Gastrocnemius medialis (tissue), 4 donors: Measurements from ENCODE around the gene CDCP2. TPM values are rescaled to one million over a fixed set of nuclear protein-coding genes. Genes with fewer than 3 reads are reported as not detected.

Experiments
- ATAC-seq, 2 donors: fragments of 150-250 bp; one replicate each; pipeline ENCODE4 v1.9.1; 2016
- DNase-seq, 2 donors: peaks; one replicate each; pipeline ENCODE4 v3.0.0-alpha.2; 2019
- H3K27ac ChIP-seq, 4 donors: fragments of 200-600 bp; sonication (generic); 1 replicate in 1 of 4; 2 replicates in 3 of 4; pipeline ENCODE4 v1.5.1; 2016 to 2018; ENCODE audit warnings: mild to moderate bottlenecking in 2 of 4, moderate library complexity in 1 of 4
- H3K27me3 ChIP-seq, 3 donors: fragments of 200-600 bp; sonication (generic) in 2 of 3; 1 replicate in 1 of 3; 2 replicates in 2 of 3; pipeline versions ENCODE4 v1.5.1 to v1.6.0; 2016 to 2019; ENCODE audit warnings: mild to moderate bottlenecking in 1 of 3, moderate library complexity in 1 of 3
- H3K36me3 ChIP-seq, 2 donors: fragments of 200-600 bp; sonication (generic) in 1 of 2; one replicate each; pipeline ENCODE4 v1.5.1; 2017 to 2018
- H3K4me1 ChIP-seq, 2 donors: fragments of 200-600 bp; sonication (generic) in 1 of 2; one replicate each; pipeline ENCODE4 v1.5.1; 2016 to 2017; ENCODE audit warnings: mild to moderate bottlenecking in 2 of 2
- H3K4me3 ChIP-seq, 4 donors: fragments of 200-600 bp; sonication (generic) in 3 of 4; 1 replicate in 1 of 4; 2 replicates in 3 of 4; pipeline ENCODE4 v1.5.1; 2016 to 2019; ENCODE audit warnings: mild to moderate bottlenecking in 2 of 4
- H3K9me3 ChIP-seq, 3 donors: fragments of 200-600 bp; sonication (generic) in 2 of 3; 1 replicate in 1 of 3; 2 replicates in 2 of 3; pipeline ENCODE4 v1.5.1; 2016 to 2019
- POLR2A ChIP-seq, 2 donors: fragments of 450-650 bp; IDR thresholded peaks; one replicate each; pipeline ENCODE4 v1.6.1; 2017; ENCODE audit warnings: antibody characterized with exemption in 2 of 2, mild to moderate bottlenecking in 2 of 2, moderate library complexity in 2 of 2
- in situ Hi-C, 4 donors: fragments of 200-750 bp; cut with MboI; loops; one replicate each; pipeline versions ENCODE4 v1.15.0 to v1.8.0; 2017; ENCODE audit warnings: low sequenced_read_pairs in 4 of 4
- intact Hi-C: fragments of 100-400 bp; cut with DNase I; formaldehyde crosslinking; loops from one replicate; pipeline ENCODE4 v1.15.1; 2023; ENCODE audit warnings: low total_unique reads
- total RNA-seq, 4 donors: library from RNA; depleted of rRNA; stranded (reverse); fragments of >200 nt; gene quantifications; one replicate each; pipeline versions ENCODE4 v1.1.0 to v1.2.3, GENCODE V29; 2016
- TF ChIP-seq, protein P1 (sequence below), 5 experiments: fragments of 450-650 bp in 3 of 5; fragments of 200-600 bp in 2 of 5; sonication (generic) in 2 of 5; IDR thresholded peaks in 4 of 5; conservative IDR thresholded peaks in 1 of 5; 1 replicate in 4 of 5; 2 replicates in 1 of 5; pipeline ENCODE4 v1.5.1; 2016 to 2019; ENCODE audit warnings: antibody characterized with exemption in 5 of 5, mild to moderate bottlenecking in 3 of 5, moderate library complexity in 3 of 5

The CDCP2 gene
- total RNA-seq, 4 donors from 2014 or later = not detected

- Histone ChIP-seq H3K9me3 (no peaks in the 10 kb centered on the region), H3K27me3 (no peaks in the 10 kb centered on the region), H3K4me1 (no peaks in the 10 kb centered on the region), H3K4me3 (no peak overlapping the region), H3K27ac (no peak overlapping the region), H3K36me3 (peaks cover 0 to 30% of the 10 kb centered on the region in 2 donors)
- no peak for TF ChIP-seq POLR2A (IDR thresholded peaks at IDR 0.05)
- TF ChIP-seq, protein P1, sequence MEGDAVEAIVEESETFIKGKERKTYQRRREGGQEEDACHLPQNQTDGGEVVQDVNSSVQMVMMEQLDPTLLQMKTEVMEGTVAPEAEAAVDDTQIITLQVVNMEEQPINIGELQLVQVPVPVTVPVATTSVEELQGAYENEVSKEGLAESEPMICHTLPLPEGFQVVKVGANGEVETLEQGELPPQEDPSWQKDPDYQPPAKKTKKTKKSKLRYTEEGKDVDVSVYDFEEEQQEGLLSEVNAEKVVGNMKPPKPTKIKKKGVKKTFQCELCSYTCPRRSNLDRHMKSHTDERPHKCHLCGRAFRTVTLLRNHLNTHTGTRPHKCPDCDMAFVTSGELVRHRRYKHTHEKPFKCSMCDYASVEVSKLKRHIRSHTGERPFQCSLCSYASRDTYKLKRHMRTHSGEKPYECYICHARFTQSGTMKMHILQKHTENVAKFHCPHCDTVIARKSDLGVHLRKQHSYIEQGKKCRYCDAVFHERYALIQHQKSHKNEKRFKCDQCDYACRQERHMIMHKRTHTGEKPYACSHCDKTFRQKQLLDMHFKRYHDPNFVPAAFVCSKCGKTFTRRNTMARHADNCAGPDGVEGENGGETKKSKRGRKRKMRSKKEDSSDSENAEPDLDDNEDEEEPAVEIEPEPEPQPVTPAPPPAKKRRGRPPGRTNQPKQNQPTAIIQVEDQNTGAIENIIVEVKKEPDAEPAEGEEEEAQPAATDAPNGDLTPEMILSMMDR (IDR thresholded peaks at IDR 0.05 in 4 of 5, conservative IDR thresholded peaks at IDR 0.05 in 1 of 5) = no peak
- DNase-seq (no peak), ATAC-seq (no peak)
- in situ Hi-C loops = no loop called here
- intact Hi-C loops = no loop called here
These were observed 40.7 kb upstream of the CDCP2 start for GRCh38 chr1:54193453-54193852.

- Histone ChIP-seq H3K27ac (no peak overlapping the region), H3K27me3 (no peaks in the 10 kb centered on the region), H3K4me1 (no peaks in the 10 kb centered on the region), H3K4me3 (no peak overlapping the region), H3K9me3 (no peaks in the 10 kb centered on the region), H3K36me3 (peaks cover 0 to 30% of the 10 kb centered on the region in 2 donors)
- in situ Hi-C loops (no loop called here), intact Hi-C loops (no loop called here)
- DNase-seq (no peak), ATAC-seq (no peak)
- no peak for TF ChIP-seq POLR2A (IDR thresholded peaks at IDR 0.05)
- TF ChIP-seq, protein P1 (IDR thresholded peaks at IDR 0.05 in 4 of 5, conservative IDR thresholded peaks at IDR 0.05 in 1 of 5) = no peak
These were observed 38.7 kb upstream of the CDCP2 start for GRCh38 chr1:54191525-54191924.

DNA sequence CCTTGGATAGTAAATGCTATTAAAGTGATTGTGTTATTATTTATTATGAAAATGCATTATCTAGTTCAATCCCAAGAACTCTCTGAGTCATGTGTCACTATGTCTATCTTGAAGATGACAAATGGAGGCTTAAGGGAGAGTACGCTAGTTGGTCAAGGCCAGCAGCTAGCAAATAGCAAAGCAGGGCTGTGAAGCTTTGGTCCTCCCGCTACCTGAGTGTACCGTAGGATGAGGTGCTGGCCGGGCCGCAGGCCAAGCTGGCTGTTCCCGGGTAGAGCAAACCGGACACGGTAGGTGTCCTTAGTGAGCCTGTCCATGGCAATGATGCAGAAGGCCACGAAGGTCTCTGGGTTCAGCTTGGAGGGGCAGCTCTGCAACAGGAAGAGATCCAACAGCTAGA lies 37.7 kb upstream of the CDCP2 start:
- peaks cover 0 to 26% of the 10 kb centered on the region in 2 donors for H3K36me3 ChIP-seq
- H3K27me3 ChIP-seq = no peaks in the 10 kb centered on the region
- H3K4me1 ChIP-seq = no peaks in the 10 kb centered on the region
- no peak overlapping the region for H3K4me3 ChIP-seq
- TF ChIP-seq POLR2A (IDR thresholded peaks at IDR 0.05) = no peak
- TF ChIP-seq, protein P1 (IDR thresholded peaks at IDR 0.05 in 4 of 5, conservative IDR thresholded peaks at IDR 0.05 in 1 of 5) = no peak
- intact Hi-C loops = no loop called here
- no peak overlapping the region for H3K27ac ChIP-seq
- H3K9me3 ChIP-seq = no peaks in the 10 kb centered on the region
- ATAC-seq (no peak), DNase-seq (no peak)
- in situ Hi-C loops = no loop called here

DNA sequence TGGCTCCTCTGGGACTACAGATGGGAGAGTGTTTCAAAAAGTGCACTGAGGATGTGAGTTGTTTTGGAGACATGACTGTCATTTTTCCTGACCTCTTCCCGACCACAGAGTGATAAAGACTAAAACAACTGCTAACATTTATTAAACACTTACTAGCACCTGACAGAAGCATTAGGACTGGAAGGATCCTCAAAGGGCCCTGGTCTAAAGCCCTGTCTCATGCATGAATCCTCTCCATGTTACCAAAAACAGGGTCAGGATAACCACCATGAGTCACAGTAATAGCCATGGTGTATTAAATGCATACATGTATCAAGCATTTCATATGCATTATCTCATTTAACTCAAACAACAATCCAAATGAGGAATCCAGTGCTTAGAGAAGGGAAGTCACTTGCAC lies 35.5 kb upstream of the CDCP2 start:
- ATAC-seq (no peak), DNase-seq (no peak)
- TF ChIP-seq POLR2A (IDR thresholded peaks at IDR 0.05) = no peak
- TF ChIP-seq, protein P1 (IDR thresholded peaks at IDR 0.05 in 4 of 5, conservative IDR thresholded peaks at IDR 0.05 in 1 of 5) = no peak
- H3K27ac ChIP-seq = no peak overlapping the region
- no peak overlapping the region for H3K4me3 ChIP-seq
- H3K27me3 ChIP-seq = no peaks in the 10 kb centered on the region
- H3K9me3 ChIP-seq = no peaks in the 10 kb centered on the region
- H3K36me3 ChIP-seq = peaks cover 0 to 18% of the 10 kb centered on the region in 2 donors
- in situ Hi-C loops = no loop called here
- no peaks in the 10 kb centered on the region for H3K4me1 ChIP-seq
- intact Hi-C loops = no loop called here

- in situ Hi-C loops = no loop called here
- H3K36me3 ChIP-seq = peaks cover 0 to 17% of the 10 kb centered on the region in 2 donors
- H3K4me3 ChIP-seq = no peak overlapping the region
- no peak overlapping the region for H3K27ac ChIP-seq
- DNase-seq (no peak), ATAC-seq (no peak)
- H3K9me3 ChIP-seq = no peaks in the 10 kb centered on the region
- intact Hi-C loops = no loop called here
- H3K27me3 ChIP-seq = no peaks in the 10 kb centered on the region
- H3K4me1 ChIP-seq = no peaks in the 10 kb centered on the region
- no peak for TF ChIP-seq POLR2A (IDR thresholded peaks at IDR 0.05)
- TF ChIP-seq, protein P1 (IDR thresholded peaks at IDR 0.05 in 4 of 5, conservative IDR thresholded peaks at IDR 0.05 in 1 of 5) = no peak
These were observed 33.3 kb upstream of the CDCP2 start for GRCh38 chr1:54186056-54186455.
